ENCODE results near the gene CCNA2. TPM values are rescaled to one million over a fixed set of nuclear protein-coding genes. Genes with fewer than 3 reads are reported as not detected.

Gene CCNA2
- total RNA-seq, 4 donors from 2014 or later, result 1.2 to 5.2 (median 3.4) TPM

DNA sequence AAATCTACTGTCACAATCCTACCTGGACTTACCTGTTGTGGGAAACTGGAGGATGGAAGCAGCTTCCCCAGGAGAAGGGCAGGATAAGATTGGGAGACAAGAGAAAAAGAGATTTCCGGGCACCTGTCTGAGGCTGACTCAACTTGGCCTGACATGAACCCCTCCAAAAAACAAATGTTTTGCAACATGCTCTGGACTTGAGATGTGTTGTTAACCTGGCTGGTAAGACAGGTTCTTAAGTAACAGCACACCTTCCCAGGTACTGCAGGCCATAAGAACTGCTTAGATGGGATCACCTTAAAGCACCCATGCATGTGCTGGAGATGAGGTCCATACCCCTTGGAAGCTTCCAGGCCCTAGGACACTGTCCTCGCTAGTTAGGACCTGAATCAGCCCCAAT lies 54.3 kb downstream of the CCNA2 start:
- H3K27me3 ChIP-seq, result peaks cover 0 to 27% of the 10 kb centered on the region in 2 donors
- H3K4me3 ChIP-seq, result no peak overlapping the region
- no peaks in the 10 kb centered on the region for H3K36me3 ChIP-seq
- WGBS, 2 donors, result 88 to 90% methylated on average over 2 of the region's 2 CpGs
- peaks cover 0 to 7% (median 0%) of the 10 kb centered on the region in 4 donors for H3K4me1 ChIP-seq
- no peak for TF ChIP-seq POLR2A (IDR thresholded peaks at IDR 0.05)
- no peak for TF ChIP-seq EP300 (IDR thresholded peaks at IDR 0.05)
- TF ChIP-seq, protein P1, sequence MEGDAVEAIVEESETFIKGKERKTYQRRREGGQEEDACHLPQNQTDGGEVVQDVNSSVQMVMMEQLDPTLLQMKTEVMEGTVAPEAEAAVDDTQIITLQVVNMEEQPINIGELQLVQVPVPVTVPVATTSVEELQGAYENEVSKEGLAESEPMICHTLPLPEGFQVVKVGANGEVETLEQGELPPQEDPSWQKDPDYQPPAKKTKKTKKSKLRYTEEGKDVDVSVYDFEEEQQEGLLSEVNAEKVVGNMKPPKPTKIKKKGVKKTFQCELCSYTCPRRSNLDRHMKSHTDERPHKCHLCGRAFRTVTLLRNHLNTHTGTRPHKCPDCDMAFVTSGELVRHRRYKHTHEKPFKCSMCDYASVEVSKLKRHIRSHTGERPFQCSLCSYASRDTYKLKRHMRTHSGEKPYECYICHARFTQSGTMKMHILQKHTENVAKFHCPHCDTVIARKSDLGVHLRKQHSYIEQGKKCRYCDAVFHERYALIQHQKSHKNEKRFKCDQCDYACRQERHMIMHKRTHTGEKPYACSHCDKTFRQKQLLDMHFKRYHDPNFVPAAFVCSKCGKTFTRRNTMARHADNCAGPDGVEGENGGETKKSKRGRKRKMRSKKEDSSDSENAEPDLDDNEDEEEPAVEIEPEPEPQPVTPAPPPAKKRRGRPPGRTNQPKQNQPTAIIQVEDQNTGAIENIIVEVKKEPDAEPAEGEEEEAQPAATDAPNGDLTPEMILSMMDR (IDR thresholded peaks at IDR 0.05), result no peak
- no peak overlapping the region for H3K27ac ChIP-seq
- no peaks in the 10 kb centered on the region for H3K9me3 ChIP-seq
- DNase-seq (ENCODE audit: low spot score in 2 of 2), result no peak

GRCh38 chr4:121767166-121767565 lies 56.5 kb downstream of the CCNA2 start:
- DNase-seq (ENCODE audit: low spot score in 2 of 2), result no peak
- 92% methylated on average over 4 of the region's 4 CpGs for WGBS, 2 donors
- H3K4me3 ChIP-seq, result no peak overlapping the region
- peaks cover 0 to 8% (median 0%) of the 10 kb centered on the region in 4 donors for H3K4me1 ChIP-seq
- TF ChIP-seq EP300 (IDR thresholded peaks at IDR 0.05), result no peak
- no peak for TF ChIP-seq POLR2A (IDR thresholded peaks at IDR 0.05)
- H3K27ac ChIP-seq, result no peak overlapping the region
- no peaks in the 10 kb centered on the region for H3K9me3 ChIP-seq
- no peaks in the 10 kb centered on the region for H3K36me3 ChIP-seq
- H3K27me3 ChIP-seq, result peaks cover 0 to 33% of the 10 kb centered on the region in 2 donors

Other genes starting within 250 kb of the CCNA2 start
- 100 to 1,000 TPM; 137 to 276 (median 267) TPM for gene ANXA5, start 126.9 kb downstream of the CCNA2 start, total RNA-seq
- gene SMIM43, start 58.7 kb downstream of the CCNA2 start, total RNA-seq, result 1 to 10 TPM; 2.2 to 5.7 (median 4.6) TPM
- gene EXOSC9, start 22.6 kb downstream of the CCNA2 start, total RNA-seq, result 10 to 100 TPM; 20.1 to 32.7 (median 26.6) TPM
- gene BBS7, start 46.6 kb upstream of the CCNA2 start, total RNA-seq, result 10 to 100 TPM; 19.4 to 25.8 (median 23.6) TPM
- gene TRPC3, start 128.2 kb upstream of the CCNA2 start, total RNA-seq, result 1 to 10 TPM in 2 of 4 donors, under 1 TPM in 1, not detected in 1; 0.21 to 4.5 (median 2.0) TPM